NCI-H2196 (cell line): ENCODE measurements around the gene NINJ1.

Experiments used
- DNase-seq: peaks from one replicate; lab custom pipeline; 2025; ENCODE audit not compliant: unreplicated experiment; lab: John Stamatoyannopoulos, UW

Gene NINJ1

GRCh38 chr9:93090091-93090655 is 43.9 kb downstream of the NINJ1 start:
- no peak for DNase-seq

- DNase-seq = no peak
These were observed 44.5 kb downstream of the NINJ1 start for GRCh38 chr9:93089481-93089991.

- DNase-seq = no peak
These were observed 45.0 kb downstream of the NINJ1 start for GRCh38 chr9:93089024-93089423.

- DNase-seq = no peak
These were observed 45.4 kb downstream of the NINJ1 start for GRCh38 chr9:93088656-93089015.

GRCh38 chr9:93087971-93088655 is 45.9 kb downstream of the NINJ1 start:
- DNase-seq = no peak

GRCh38 chr9:93086447-93087224 is 47.4 kb downstream of the NINJ1 start:
- no peak for DNase-seq

GRCh38 chr9:93085676-93086075 is 48.4 kb downstream of the NINJ1 start:
- DNase-seq = no peak

GRCh38 chr9:93084471-93084881 is 49.6 kb downstream of the NINJ1 start:
- DNase-seq = no peak

- DNase-seq = no peak
These were observed 50.2 kb downstream of the NINJ1 start for GRCh38 chr9:93083592-93084470.

GRCh38 chr9:93082841-93083411 is 51.1 kb downstream of the NINJ1 start:
- DNase-seq = no peak

- DNase-seq = no peak
These were observed 52.1 kb downstream of the NINJ1 start for GRCh38 chr9:93081931-93082330.

GRCh38 chr9:93081081-93081529 is 52.9 kb downstream of the NINJ1 start:
- no peak for DNase-seq

- DNase-seq = no peak
These were observed 53.6 kb downstream of the NINJ1 start for GRCh38 chr9:93080406-93080805.

- no peak for DNase-seq
These were observed 54.7 kb downstream of the NINJ1 start for GRCh38 chr9:93079371-93079770.

GRCh38 chr9:93077811-93078210 is 56.2 kb downstream of the NINJ1 start:
- DNase-seq = no peak

GRCh38 chr9:93077367-93077766 is 56.7 kb downstream of the NINJ1 start:
- DNase-seq = no peak

- DNase-seq = no peak
These were observed 57.3 kb downstream of the NINJ1 start for GRCh38 chr9:93076792-93077128.

- no peak for DNase-seq
These were observed 57.8 kb downstream of the NINJ1 start for GRCh38 chr9:93076101-93076791.

- peak; percentile 24 for DNase-seq
These were observed 61.7 kb downstream of the NINJ1 start for GRCh38 chr9:93072383-93072795.
